Measurements from ENCODE around the gene LENG9.
"Not testable (repeated sequence)": the region's sequence is repeated elsewhere in the genome, so short reads cannot be mapped to it uniquely, and the experiment has no call there.

- not testable (repeated sequence) for TF ChIP-seq ZNF416 (tag by site-specific recombination; IDR thresholded peaks at IDR 0.05); ZBTB7A (tag by site-specific recombination; IDR thresholded peaks at IDR 0.05; ENCODE audit: low read depth); ZNF664 (tag by site-specific recombination; IDR thresholded peaks at IDR 0.05); CTCF (tag by site-specific recombination; IDR thresholded peaks at IDR 0.05); ZSCAN30 (tag by site-specific recombination; IDR thresholded peaks at IDR 0.05); ZFP69B (tag by site-specific recombination; IDR thresholded peaks at IDR 0.05); ZBTB44 (tag by site-specific recombination; IDR thresholded peaks at IDR 0.05)
These were observed 43.6 kb upstream of the LENG9 start for GRCh38 chr19:54507038-54507717.
